BJ (cell line): ENCODE measurements around the gene PDLIM5. TPM values are rescaled to one million over a fixed set of nuclear protein-coding genes. Genes with fewer than 3 reads are reported as not detected.

Experiments used
- CTCF ChIA-PET: fragments of 350-600 bp; formaldehyde crosslinking; extraction: SDS; loops from one replicate; lab custom pipeline; 2021; ENCODE audit warnings: antibody characterized with exemption, inconsistent platforms; lab: Yijun Ruan, JAX
- POLR2A ChIA-PET: fragments of 300-600 bp; sonication (Branson Sonifier 250); formaldehyde crosslinking; extraction: SDS; loops from one replicate; lab custom pipeline; 2021; ENCODE audit warnings: antibody characterized with exemption; lab: Charles Lee
- DNase-seq: peaks from one replicate; pipeline ENCODE4 v3.0.0-alpha.2; 2011; ENCODE audit warnings: low read depth
- H3K27me3 ChIP-seq: 2 replicates; pipeline ENCODE4 v1.6.0; 2011; ENCODE audit warnings: low read length; ENCODE audit not compliant: control insufficient read depth, insufficient read depth
- H3K36me3 ChIP-seq: 2 replicates; pipeline ENCODE4 v1.5.1; 2011; ENCODE audit warnings: low read length; ENCODE audit not compliant: control insufficient read depth, insufficient read depth
- H3K4me3 ChIP-seq: 2 replicates; pipeline ENCODE4 v1.5.1; 2011; ENCODE audit warnings: low read depth, mild to moderate bottlenecking, control low read depth, low read length
- CTCF ChIP-seq: IDR thresholded peaks from 2 replicates; pipeline ENCODE4 v1.5.1; 2011; ENCODE audit warnings: low read depth, mild to moderate bottlenecking, control low read depth, inconsistent platforms, low read length, moderate library complexity; ENCODE audit not compliant: insufficient read depth
- polyA plus RNA-seq: library from polyadenylated mRNA; depleted of rRNA; stranded (reverse); fragments of >200 nt; gene quantifications from 2 replicates; pipeline ENCODE4 v1.2.3, GENCODE V29; 2011

Gene PDLIM5
- polyA plus RNA-seq, 1 experiment = 353 TPM

- Histone ChIP-seq H3K27me3 (no peaks in the 10 kb centered on the region), H3K36me3 (no peaks in the 10 kb centered on the region), H3K4me3 (no peak overlapping the region)
- TF ChIP-seq CTCF = no peak
- POLR2A ChIA-PET = no interaction called here
- CTCF ChIA-PET = interaction anchor here (0.6 to 1.4 kb wide), 3 partner anchors 12 to 167 kb away, joined by 3 read pairs; no protein-coding TSS in a partner anchor
- no peak for DNase-seq
Observed at GRCh38 chr4:94635177-94635576, 183.4 kb downstream of the PDLIM5 start.

GRCh38 chr4:94636004-94636403 lies 184.3 kb downstream of the PDLIM5 start:
- CTCF ChIA-PET = interaction anchor here (0.9 to 1.1 kb wide), 2 partner anchors 14 to 96 kb away, joined by 3 read pairs; no protein-coding TSS in a partner anchor
- Histone ChIP-seq H3K36me3 (no peaks in the 10 kb centered on the region), H3K27me3 (no peaks in the 10 kb centered on the region), H3K4me3 (no peak overlapping the region)
- no peak for TF ChIP-seq CTCF
- DNase-seq = no peak
- POLR2A ChIA-PET = no interaction called here

GRCh38 chr4:94639298-94639697 lies 187.6 kb downstream of the PDLIM5 start:
- no peak for TF ChIP-seq CTCF
- Histone ChIP-seq H3K4me3 (no peak overlapping the region), H3K36me3 (no peaks in the 10 kb centered on the region), H3K27me3 (no peaks in the 10 kb centered on the region)
- ChIA-PET CTCF (no interaction called here), POLR2A (no interaction called here)
- no peak for DNase-seq

- Histone ChIP-seq H3K4me3 (no peak overlapping the region), H3K27me3 (no peaks in the 10 kb centered on the region), H3K36me3 (no peaks in the 10 kb centered on the region)
- POLR2A ChIA-PET = no interaction called here
- DNase-seq = no peak
- CTCF ChIA-PET = no interaction called here
- no peak for TF ChIP-seq CTCF
Observed at GRCh38 chr4:94640151-94640550, 188.4 kb downstream of the PDLIM5 start.

GRCh38 chr4:94641702-94642560 lies 190.2 kb downstream of the PDLIM5 start:
- no peak overlapping the region for H3K4me3 ChIP-seq
- TF ChIP-seq CTCF = no peak
- CTCF ChIA-PET = interaction anchor here (1.2 kb wide), 1 partner anchor 89 kb away, joined by 3 read pairs; no protein-coding TSS in a partner anchor
- POLR2A ChIA-PET = no interaction called here
- no peaks in the 10 kb centered on the region for H3K27me3 ChIP-seq
- no peaks in the 10 kb centered on the region for H3K36me3 ChIP-seq
- DNase-seq = no peak
